K562 (cell line): ENCODE measurements around the gene TMEM164. TPM values are rescaled to one million over a fixed set of nuclear protein-coding genes. Genes with fewer than 3 reads are reported as not detected.

Experiments
- ATAC-seq: fragments of 200-7000 bp; cut with Tn5 transposase; 3 replicates; pipeline ENCODE4 v1.9.1; 2020; ENCODE audit warnings: moderate library complexity
- BruUV-seq: library from RNA; stranded (reverse); fragments of 400-500 nt; replicated peaks from 2 replicates; lab custom pipeline; 2021; lab: Mats Ljungman, UMichigan
- CTCF ChIA-PET: fragments of 300-600 bp; formaldehyde crosslinking; extraction: SDS; loops from one replicate; lab custom pipeline; 2021; ENCODE audit warnings: low intra/inter-chr PET ratio; lab: Yijun Ruan, JAX
- POLR2A ChIA-PET: fragments of 300-600, 350-650 bp; sonication (Branson Sonifier 250); formaldehyde crosslinking; extraction: SDS; loops from one replicate; lab custom pipeline; 2021; ENCODE audit warnings: antibody characterized with exemption, inconsistent platforms; lab: Yijun Ruan, JAX
- DNase-seq, 4 experiments: peaks; one replicate each; pipeline versions ENCODE4 v3.0.0 to v3.0.0-alpha.2; 2011 to 2018; ENCODE audit warnings: low spot score in 3 of 4, mixed read lengths in 3 of 4; ENCODE audit errors: extremely low read depth in 1 of 4
- FAIRE-seq: peaks from 2 replicates; lab custom pipeline; 2011; peaks lifted over from hg19 to GRCh38; lab: Jason Lieb, UNC
- H2AFZ ChIP-seq: 2 replicates; pipeline ENCODE4 v1.6.0; 2011; ENCODE audit warnings: low read depth, low read length, control low read depth, inconsistent platforms
- H3K27ac ChIP-seq: fragments of 200-600 bp; 3 replicates; pipeline ENCODE4 v1.8.0; 2011; ENCODE audit warnings: low read depth, mild to moderate bottlenecking, control low read depth, inconsistent platforms, low read length, moderate library complexity, mixed read lengths; ENCODE audit errors: extremely low read depth
- H3K27me3 ChIP-seq, 2 experiments: fragments of 300-600 bp in 1 of 2; 2 replicates in 1 of 2; 3 replicates in 1 of 2; pipeline versions ENCODE4 v1.6.0 to v1.8.0; 2011; ENCODE audit warnings: inconsistent platforms in 2 of 2, low read length in 2 of 2, mild to moderate bottlenecking in 1 of 2, mixed read lengths in 1 of 2, moderate library complexity in 1 of 2; ENCODE audit not compliant: control insufficient read depth in 2 of 2, insufficient read depth in 2 of 2
- H3K36me3 ChIP-seq: fragments of 300-600 bp; 3 replicates; pipeline ENCODE4 v1.8.0; 2011; ENCODE audit warnings: mild to moderate bottlenecking, low read length, inconsistent platforms; ENCODE audit not compliant: control insufficient read depth, insufficient read depth
- H3K4me1 ChIP-seq, 2 experiments: fragments of 200-600 bp in 1 of 2; replicated peaks in 1 of 2; 2 replicates in 1 of 2; 3 replicates in 1 of 2; pipeline versions ENCODE4 v1.5.1 to v1.8.0; 2011; ENCODE audit warnings: inconsistent platforms in 2 of 2, low read length in 2 of 2, mild to moderate bottlenecking in 1 of 2, mixed read lengths in 1 of 2, moderate library complexity in 1 of 2; ENCODE audit not compliant: control insufficient read depth in 2 of 2, insufficient read depth in 2 of 2
- H3K4me2 ChIP-seq: 2 replicates; pipeline ENCODE4 v1.6.1; 2011; ENCODE audit warnings: low read length, control low read depth, inconsistent platforms, mixed read lengths; ENCODE audit not compliant: insufficient read depth
- H3K4me3 ChIP-seq: fragments of 200-600 bp; sonication (generic), shearing (Covaris generic); 2 replicates; pipeline ENCODE4 v1.5.1; 2016; ENCODE audit warnings: control low read depth, inconsistent platforms
- H3K79me2 ChIP-seq: fragments of 200-600 bp; 3 replicates; pipeline ENCODE4 v1.8.0; 2011; ENCODE audit warnings: low read length, inconsistent platforms; ENCODE audit not compliant: control insufficient read depth, insufficient read depth
- H3K9ac ChIP-seq, 2 experiments: 2 replicates each; pipeline versions ENCODE4 v1.6.0 to v1.6.1; 2011; ENCODE audit warnings: low read depth in 2 of 2, low read length in 2 of 2, control low read depth in 1 of 2, inconsistent platforms in 1 of 2, mild to moderate bottlenecking in 1 of 2, mixed read lengths in 1 of 2; ENCODE audit not compliant: insufficient read depth in 1 of 2
- H3K9me1 ChIP-seq: one replicate; pipeline ENCODE4 v1.6.0; 2011; ENCODE audit warnings: inconsistent platforms, mild to moderate bottlenecking, low read length, moderate library complexity; ENCODE audit not compliant: control insufficient read depth, insufficient read depth
- H3K9me3 ChIP-seq: replicated peaks from 2 replicates; pipeline ENCODE4 v1.5.1; 2011; ENCODE audit warnings: low read depth, low read length, inconsistent platforms; ENCODE audit not compliant: control insufficient read depth, insufficient read depth
- H4K20me1 ChIP-seq: replicated peaks from 2 replicates; pipeline ENCODE4 v1.6.1; 2011; ENCODE audit warnings: low read length, inconsistent platforms, mixed read lengths; ENCODE audit not compliant: control insufficient read depth, insufficient read depth
- ELK1 ChIP-seq: sonication (generic); formaldehyde crosslinking; IDR thresholded peaks from 2 replicates; pipeline ENCODE4 v1.8.1; 2022; ENCODE audit warnings: missing genetic modification reagents
- FOXK1 ChIP-seq: sonication (generic); formaldehyde crosslinking; IDR thresholded peaks from 2 replicates; pipeline ENCODE4 v1.8.0; 2022; ENCODE audit warnings: missing genetic modification reagents, mild to moderate bottlenecking, borderline replicate concordance
- MCM2 ChIP-seq: fragments of 450-650 bp; IDR thresholded peaks from 2 replicates; pipeline ENCODE4 v1.6.1; 2017; ENCODE audit warnings: low read depth, mild to moderate bottlenecking
- MIER1 ChIP-seq: fragments of 450-650 bp; IDR thresholded peaks from 2 replicates; pipeline ENCODE4 v1.6.1; 2016; ENCODE audit warnings: antibody characterized with exemption, mild to moderate bottlenecking, low read depth
- PKNOX1 ChIP-seq: fragments of 450-650 bp; IDR thresholded peaks from 2 replicates; pipeline ENCODE4 v1.6.1; 2016
- ZHX1 ChIP-seq: fragments of 150-350 bp; conservative IDR thresholded peaks from 2 replicates; pipeline ENCODE4 v1.6.1; 2014; ENCODE audit warnings: low read length
- ZNF143 ChIP-seq: sonication (generic); formaldehyde crosslinking; IDR thresholded peaks from 2 replicates; pipeline ENCODE4 v1.9.0; 2022; ENCODE audit warnings: mild to moderate bottlenecking, missing genetic modification reagents
- WGBS: fragments of 100-300 bp; shearing (Covaris generic); methylation state at CpG from one replicate; pipeline ENCODE4 v1.1.6; 2016; ENCODE audit warnings: low coverage, mixed read lengths; ENCODE audit not compliant: insufficient coverage; ENCODE audit errors: missing lambda C conversion rate; 5-methylcytosine and 5-hydroxymethylcytosine counted together
- in situ Hi-C: fragments of 300-500 bp; cut with MboI; formaldehyde crosslinking; loops from 4 replicates; pipeline ENCODE4 v1.15.0; 2018; ENCODE audit warnings: inconsistent platforms, mixed read lengths
- intact Hi-C: fragments of 100-400 bp; cut with micrococcal nuclease; formaldehyde crosslinking; loops from 2 replicates; pipeline ENCODE4 v1.14.2; 2022
- polyA plus RNA-seq, 8 experiments: library from polyadenylated mRNA; depleted of rRNA in 4 of 8; stranded (reverse) in 5 of 8; unstranded in 3 of 8; fragments of >200 nt; fragmentation: Nextera tagmentation in 2 of 8; fragmentation: Illumina TruSeq in 1 of 8; extraction: Ambion mirVana in 2 of 8; extraction: Trizol in 1 of 8; gene quantifications; 2 replicates each; pipeline versions ENCODE4 v1.2.1 to v1.2.3, GENCODE V29; 2011 to 2014; ENCODE audit warnings: inconsistent platforms in 1 of 8, missing spikeins in 1 of 8
- total RNA-seq, 7 experiments: library from RNA; depleted of rRNA in 6 of 7; stranded (reverse); fragments of >200 nt in 6 of 7; fragmentation: Illumina TruSeq in 2 of 7; extraction: Trizol in 2 of 7; gene quantifications; 2 replicates each; pipeline versions ENCODE4 v1.2.1 to v1.2.3, GENCODE V29; 2011 to 2021; ENCODE audit warnings: low replicate concordance in 1 of 7

TMEM164 gene
- total and polyA plus RNA-seq, 9 of the 15 experiments (the other 6 are each of a cell fraction or from before 2014, with no cell fraction given) = 2.4 to 57.3 (median 23.1) TPM

- peak; percentile 11 for FAIRE-seq
- in situ Hi-C loops (no loop called here), intact Hi-C loops (no loop called here)
- H3K4me2 ChIP-seq = no peak overlapping the region
- no peaks in the 10 kb centered on the region for H3K9me1 ChIP-seq
- H3K36me3 ChIP-seq = peaks cover 19% of the 10 kb centered on the region
- H3K27ac ChIP-seq = no peak overlapping the region
- ATAC-seq = no peak
- ChIA-PET CTCF (no interaction called here), POLR2A (no interaction called here)
- H3K9me3 ChIP-seq = no peaks in the 10 kb centered on the region
- peaks cover 0 to 2% of the 10 kb centered on the region in 2 experiments; a peak in 2 of 5 replicates for H3K4me1 ChIP-seq
- TF ChIP-seq MIER1 (no peak), ZHX1 (no peak), ELK1 (CRISPR knock-in tag) (no peak), ZNF143 (CRISPR knock-in tag) (no peak), MCM2 (no peak), FOXK1 (CRISPR knock-in tag) (no peak), PKNOX1 (peak; percentile 50)
- no peak overlapping the region for H2AFZ ChIP-seq
- no peak for DNase-seq
- H3K79me2 ChIP-seq = peaks cover 2% of the 10 kb centered on the region; the same call in 2 of the 3 replicates
- H3K9ac ChIP-seq = no peak overlapping the region
- H3K27me3 ChIP-seq = no peaks in the 10 kb centered on the region
- H3K4me3 ChIP-seq = no peak overlapping the region
- no TSS peak for BruUV-seq
- no peaks in the 10 kb centered on the region for H4K20me1 ChIP-seq
- WGBS = 58% methylated on average over 1 of the region's 1 CpG
Measured at GRCh38 chrX:110211340-110211739, 208.4 kb downstream of the TMEM164 start.
